HUES6 (cell line): ENCODE measurements around the gene ADGRA1.
A peak's percentile ranks its signal among the peaks of the same experiment; 100 is the strongest.

Source experiments
- H3K27ac ChIP-seq: 2 replicates; pipeline ENCODE4 v1.7.0; 2013; ENCODE audit warnings: low read depth, mild to moderate bottlenecking, low read length, inconsistent platforms
- H3K27me3 ChIP-seq: 2 replicates; pipeline ENCODE4 v1.6.1; 2013; ENCODE audit warnings: low read length; ENCODE audit not compliant: control insufficient read depth, insufficient read depth
- H3K36me3 ChIP-seq: 2 replicates; pipeline ENCODE4 v1.6.1; 2013; ENCODE audit warnings: low read length; ENCODE audit not compliant: control insufficient read depth, insufficient read depth
- H3K4me1 ChIP-seq: 2 replicates; pipeline ENCODE4 v1.6.1; 2013; ENCODE audit warnings: low read length; ENCODE audit not compliant: control insufficient read depth, insufficient read depth
- H3K4me3 ChIP-seq: 2 replicates; pipeline ENCODE4 v1.5.1; 2013; ENCODE audit warnings: low read depth, low read length
- H3K9ac ChIP-seq: one replicate; pipeline ENCODE4 v1.6.1; 2013; ENCODE audit warnings: mild to moderate bottlenecking, low read length
- H3K9me3 ChIP-seq: 2 replicates; pipeline ENCODE4 v1.6.1; 2013; ENCODE audit warnings: low read depth, low read length; ENCODE audit not compliant: control insufficient read depth, insufficient read depth

ADGRA1 gene

DNA sequence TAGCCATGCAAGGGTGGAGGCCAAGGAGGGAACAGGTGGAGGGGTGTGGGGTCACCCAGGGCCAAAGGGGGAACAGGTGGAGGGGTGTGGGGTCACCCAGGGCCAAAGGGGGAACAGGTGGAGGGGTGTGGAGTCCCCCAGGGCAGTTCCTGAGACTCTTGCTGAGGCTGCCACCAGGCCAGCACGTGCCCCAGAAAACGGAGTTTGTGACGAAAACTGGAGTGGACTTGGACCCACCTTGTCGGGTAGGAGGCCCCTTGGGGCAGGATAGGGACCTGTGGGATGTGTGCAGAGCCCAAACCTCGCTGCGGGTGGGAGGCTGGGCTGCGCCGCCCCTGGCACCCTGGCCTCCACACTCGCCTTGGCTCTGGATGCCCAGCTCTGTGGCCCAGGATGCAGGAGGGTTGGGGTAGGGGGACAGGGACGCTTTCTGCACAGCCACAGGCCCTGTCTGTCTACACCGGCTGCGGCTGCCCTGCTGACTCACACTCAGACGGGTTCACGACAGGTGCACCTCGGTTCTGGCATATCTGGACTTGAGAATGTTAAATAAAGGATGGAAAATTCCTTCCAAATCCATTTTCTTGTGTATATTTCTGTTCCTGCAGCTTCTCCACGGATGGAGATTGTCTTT is 562 bp upstream of the ADGRA1 start:
- Histone ChIP-seq H3K27ac (no peak overlapping the region), H3K4me1 (no peaks in the 10 kb centered on the region), H3K9me3 (no peaks in the 10 kb centered on the region), H3K4me3 (peak overlapping the region; percentile 55), H3K36me3 (no peaks in the 10 kb centered on the region), H3K27me3 (peaks cover 73% of the 10 kb centered on the region), H3K9ac (no peak overlapping the region)

DNA sequence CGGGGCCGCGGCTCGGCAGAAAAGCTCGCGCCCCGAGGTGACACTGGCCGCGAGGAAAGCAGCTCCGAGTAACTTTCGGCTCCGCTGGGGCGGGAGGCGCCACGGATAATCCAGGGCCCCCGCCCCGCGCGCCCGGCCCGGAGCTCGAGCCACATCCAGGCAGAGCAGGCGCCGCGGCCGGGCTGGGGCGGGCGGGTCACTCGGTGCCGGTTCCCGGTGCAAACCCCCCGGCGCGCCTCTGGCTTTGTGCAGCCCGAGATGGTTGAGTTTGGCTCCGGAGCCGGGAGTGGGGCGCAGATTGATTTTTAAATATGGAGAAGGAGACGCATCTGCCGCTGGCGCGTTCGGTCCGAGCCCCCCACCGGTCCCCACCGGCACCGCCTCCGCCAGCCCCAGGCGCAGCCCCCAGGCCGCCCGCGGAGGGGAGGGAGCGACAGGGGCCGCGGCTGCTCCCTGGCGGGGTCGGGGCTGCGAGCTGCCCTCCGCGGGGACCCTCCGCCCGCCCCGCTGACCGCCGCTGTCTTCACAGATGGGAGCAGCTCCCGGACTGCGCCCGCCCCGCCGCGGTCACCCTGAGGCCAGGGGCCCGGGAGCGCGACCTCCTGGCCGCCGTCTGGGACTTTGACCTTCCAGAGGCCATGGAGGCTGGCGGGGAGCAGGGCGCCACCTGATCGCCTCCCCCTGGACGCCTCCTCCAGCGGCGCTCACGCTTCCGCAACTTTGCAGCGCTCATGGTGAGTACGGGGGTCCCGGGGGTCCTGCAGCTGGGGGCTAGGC is 643 bp downstream of the ADGRA1 start:
- Histone ChIP-seq H3K27ac (no peak overlapping the region), H3K36me3 (no peaks in the 10 kb centered on the region), H3K9ac (no peak overlapping the region), H3K27me3 (peaks cover 85% of the 10 kb centered on the region), H3K9me3 (no peaks in the 10 kb centered on the region), H3K4me1 (no peaks in the 10 kb centered on the region), H3K4me3 (peak overlapping the region; percentile 55)

DNA sequence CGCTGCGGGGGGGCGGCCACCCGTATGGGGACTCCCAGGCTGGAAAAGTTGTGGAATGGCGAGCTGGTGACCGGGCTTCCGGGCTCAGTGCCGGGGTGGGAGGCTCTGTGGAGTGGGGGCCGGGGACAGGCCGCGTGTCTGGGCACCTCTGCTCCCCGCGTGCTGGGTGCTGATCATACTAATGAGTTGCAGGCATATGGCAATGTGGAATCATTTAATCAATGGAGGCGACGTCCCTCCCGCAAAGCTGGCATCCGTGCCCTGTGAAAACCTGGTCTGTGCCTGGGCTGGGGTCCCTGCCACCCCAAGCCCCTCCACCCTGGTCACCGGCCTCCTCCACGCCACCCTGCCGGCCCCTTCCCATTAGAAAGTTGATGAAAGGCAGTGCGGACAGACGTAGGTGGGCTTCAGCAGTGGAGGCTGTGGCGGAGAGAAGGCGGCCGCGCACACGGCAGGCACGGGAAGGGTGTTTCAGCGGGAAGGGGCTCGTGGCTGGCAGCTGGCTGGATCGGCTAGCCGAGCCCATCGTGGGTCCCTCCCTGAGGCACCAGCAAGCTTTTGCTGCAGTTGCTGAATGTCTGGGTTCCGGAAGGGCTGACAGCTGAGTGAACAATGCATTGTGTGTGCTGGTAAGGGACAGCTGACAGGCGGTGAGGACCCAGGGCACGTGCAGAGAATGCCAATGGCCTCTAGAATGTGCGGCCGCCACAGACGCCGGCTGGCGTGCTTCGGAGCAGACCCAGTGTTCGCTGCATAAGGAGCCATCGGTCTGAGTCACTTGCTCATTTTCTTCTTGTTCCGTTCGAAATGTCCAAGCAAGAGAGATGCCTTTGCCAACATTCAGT is 1.5 kb downstream of the ADGRA1 start:
- Histone ChIP-seq H3K9me3 (no peaks in the 10 kb centered on the region), H3K9ac (no peak overlapping the region), H3K4me1 (no peaks in the 10 kb centered on the region), H3K4me3 (peak overlapping the region; percentile 55), H3K36me3 (no peaks in the 10 kb centered on the region), H3K27me3 (peaks cover 91% of the 10 kb centered on the region), H3K27ac (no peak overlapping the region)

DNA sequence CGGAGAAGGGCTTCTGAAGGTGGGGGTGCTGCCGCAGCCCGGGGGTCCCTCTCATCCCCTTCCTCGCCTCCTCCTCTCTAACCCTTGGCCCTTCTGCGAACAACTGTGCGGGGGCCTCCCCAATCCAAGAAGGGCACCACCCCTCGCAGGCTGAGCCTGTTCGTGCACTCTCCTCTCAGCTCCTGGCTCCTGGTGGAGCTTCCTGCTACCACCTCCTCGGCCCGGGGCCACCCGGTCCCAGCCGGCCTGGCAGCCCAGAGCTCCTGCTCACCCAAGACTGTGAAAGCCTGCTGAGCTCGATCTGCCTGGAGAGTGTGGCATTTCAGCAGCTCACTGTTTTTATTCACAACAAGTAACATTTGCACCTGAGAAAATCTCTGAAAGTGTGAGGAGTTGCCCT is 2.4 kb downstream of the ADGRA1 start:
- H3K9ac ChIP-seq, result no peak overlapping the region
- H3K36me3 ChIP-seq, result no peaks in the 10 kb centered on the region
- H3K27ac ChIP-seq, result no peak overlapping the region
- H3K4me1 ChIP-seq, result no peaks in the 10 kb centered on the region
- peaks cover 96% of the 10 kb centered on the region for H3K27me3 ChIP-seq
- no peak overlapping the region for H3K4me3 ChIP-seq
- H3K9me3 ChIP-seq, result no peaks in the 10 kb centered on the region

DNA sequence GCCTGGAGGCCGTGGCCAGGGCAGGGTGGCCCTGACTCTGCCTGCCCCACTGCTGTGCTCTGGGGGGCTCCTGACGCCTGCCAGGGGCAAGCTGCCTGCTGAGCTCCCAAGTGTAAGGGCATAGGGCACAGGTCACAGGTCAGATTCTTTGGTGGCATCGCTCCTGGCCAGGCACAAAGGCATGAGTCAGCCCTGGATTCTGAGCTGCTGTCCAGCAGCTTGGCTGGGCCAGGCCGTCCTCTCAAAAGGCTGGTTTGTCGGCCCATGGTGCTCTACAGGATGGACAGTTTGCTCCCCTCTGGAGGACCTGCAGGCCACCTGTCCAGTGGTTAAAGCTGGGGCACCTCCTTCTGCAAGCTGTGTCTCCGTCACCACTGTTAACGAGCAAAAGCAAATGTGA is 2.9 kb downstream of the ADGRA1 start:
- H3K27me3 ChIP-seq, result peaks cover 92% of the 10 kb centered on the region
- H3K4me1 ChIP-seq, result no peaks in the 10 kb centered on the region
- H3K27ac ChIP-seq, result no peak overlapping the region
- H3K9me3 ChIP-seq, result no peaks in the 10 kb centered on the region
- no peak overlapping the region for H3K4me3 ChIP-seq
- H3K36me3 ChIP-seq, result no peaks in the 10 kb centered on the region
- H3K9ac ChIP-seq, result no peak overlapping the region

DNA sequence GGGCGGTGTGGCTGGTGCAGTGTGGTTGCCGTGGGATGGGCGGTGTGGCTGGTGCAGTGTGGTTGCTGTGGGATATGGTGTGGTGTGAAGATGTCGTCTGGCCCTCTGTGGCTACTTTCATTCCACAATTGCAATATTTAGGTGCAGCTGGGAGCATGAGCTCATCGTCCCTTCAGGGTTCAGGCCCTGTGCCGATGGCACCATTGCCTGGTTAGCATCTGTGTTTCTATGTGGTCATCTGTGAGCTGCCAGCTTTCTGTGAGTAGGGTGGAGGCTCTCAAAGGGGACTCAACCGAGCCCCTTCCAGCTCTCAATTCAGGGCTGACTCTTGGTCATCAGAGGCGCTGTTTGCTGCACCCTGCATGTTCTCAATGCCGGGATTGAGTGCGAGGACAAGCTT is 3.6 kb downstream of the ADGRA1 start:
- no peaks in the 10 kb centered on the region for H3K4me1 ChIP-seq
- no peak overlapping the region for H3K27ac ChIP-seq
- H3K36me3 ChIP-seq, result no peaks in the 10 kb centered on the region
- no peak overlapping the region for H3K4me3 ChIP-seq
- H3K9me3 ChIP-seq, result no peaks in the 10 kb centered on the region
- H3K9ac ChIP-seq, result no peak overlapping the region
- H3K27me3 ChIP-seq, result peaks cover 85% of the 10 kb centered on the region

DNA sequence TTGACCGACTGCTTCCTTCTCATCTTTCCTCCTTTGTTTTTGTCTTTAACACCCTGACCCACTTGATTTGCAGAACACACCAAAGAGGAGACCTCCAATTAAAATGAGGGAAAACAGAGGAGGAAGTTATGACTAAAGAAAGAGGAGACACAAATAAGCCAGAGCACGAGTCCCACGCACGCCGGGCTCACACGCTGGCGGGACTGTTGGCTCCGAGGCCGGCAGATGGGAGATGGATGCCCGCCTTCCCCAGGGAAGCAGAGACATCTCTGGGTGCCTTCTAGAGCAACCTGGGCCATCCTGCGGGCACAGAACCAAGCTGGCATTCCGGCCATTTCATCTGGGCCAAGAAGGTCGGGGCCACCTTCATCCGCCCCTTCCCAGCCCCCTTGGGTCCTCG is 5.6 kb downstream of the ADGRA1 start:
- no peak overlapping the region for H3K27ac ChIP-seq
- no peaks in the 10 kb centered on the region for H3K36me3 ChIP-seq
- no peaks in the 10 kb centered on the region for H3K9me3 ChIP-seq
- no peaks in the 10 kb centered on the region for H3K4me1 ChIP-seq
- no peak overlapping the region for H3K9ac ChIP-seq
- peaks cover 73% of the 10 kb centered on the region for H3K27me3 ChIP-seq
- no peak overlapping the region for H3K4me3 ChIP-seq

DNA sequence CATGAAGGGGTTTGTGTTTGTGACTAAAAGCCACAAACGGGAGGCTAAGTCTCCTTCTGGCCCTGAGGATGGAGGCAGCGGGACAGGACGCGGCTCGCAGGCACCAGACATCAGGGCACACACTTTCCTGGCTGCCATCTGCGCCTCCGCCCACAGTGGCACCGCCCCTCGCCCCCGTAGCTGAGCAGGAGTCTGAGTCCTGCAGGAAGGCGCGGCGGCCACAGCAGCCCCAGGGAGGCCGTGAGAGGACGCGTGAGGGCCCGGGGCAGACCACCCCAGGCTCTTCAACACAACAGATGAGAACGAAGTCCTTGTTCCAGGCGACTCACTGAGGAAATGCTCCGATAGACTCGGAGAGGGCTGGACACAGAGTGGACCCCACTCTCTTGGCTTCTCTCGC is 6.6 kb downstream of the ADGRA1 start:
- no peak overlapping the region for H3K4me3 ChIP-seq
- H3K9ac ChIP-seq, result no peak overlapping the region
- H3K4me1 ChIP-seq, result no peaks in the 10 kb centered on the region
- H3K36me3 ChIP-seq, result no peaks in the 10 kb centered on the region
- no peak overlapping the region for H3K27ac ChIP-seq
- peaks cover 63% of the 10 kb centered on the region for H3K27me3 ChIP-seq
- no peaks in the 10 kb centered on the region for H3K9me3 ChIP-seq

DNA sequence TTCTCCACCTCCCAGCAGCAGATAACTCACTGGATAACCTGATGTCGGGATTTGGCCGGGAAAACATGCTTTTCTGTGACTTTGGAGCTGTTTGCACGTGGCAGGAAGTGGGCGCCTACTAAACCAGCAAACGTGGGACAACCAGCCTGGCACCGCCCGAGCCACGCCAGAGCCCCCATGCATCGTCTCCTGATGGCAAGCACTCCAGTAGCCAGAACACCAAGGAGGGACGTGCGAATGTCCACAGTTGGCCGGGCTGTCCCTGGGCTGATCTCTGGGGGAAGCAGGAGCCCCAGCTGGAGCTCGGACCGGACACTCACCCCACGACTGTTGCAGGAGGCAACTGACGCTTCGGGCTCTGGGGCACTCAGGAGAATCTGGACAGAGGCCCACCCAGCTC is 7.1 kb downstream of the ADGRA1 start:
- Histone ChIP-seq H3K9me3 (no peaks in the 10 kb centered on the region), H3K27me3 (peaks cover 57% of the 10 kb centered on the region), H3K27ac (no peak overlapping the region), H3K4me1 (no peaks in the 10 kb centered on the region), H3K9ac (no peak overlapping the region), H3K4me3 (no peak overlapping the region), H3K36me3 (no peaks in the 10 kb centered on the region)

DNA sequence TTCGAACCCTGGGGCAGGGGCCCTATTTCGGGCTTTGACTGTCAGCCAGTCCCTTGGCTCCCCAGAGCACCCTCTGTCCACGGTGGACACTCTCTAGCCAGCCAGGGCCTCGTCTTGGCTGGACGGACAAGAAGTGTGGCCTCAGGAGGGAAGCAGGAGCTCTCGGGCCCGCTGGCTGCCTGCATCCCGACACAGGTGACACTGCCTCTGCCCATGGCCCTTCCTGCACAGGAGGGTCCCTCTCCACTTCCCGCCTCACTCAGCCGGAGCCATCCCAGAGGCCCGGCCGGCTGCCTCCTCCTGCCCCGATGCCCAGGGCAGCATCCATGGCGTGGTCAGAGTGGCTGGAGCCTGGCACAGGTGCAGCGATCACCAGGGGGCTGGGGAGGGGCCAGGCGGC is 7.9 kb downstream of the ADGRA1 start:
- no peaks in the 10 kb centered on the region for H3K36me3 ChIP-seq
- peaks cover 2% of the 10 kb centered on the region for H3K4me1 ChIP-seq
- no peak overlapping the region for H3K4me3 ChIP-seq
- no peak overlapping the region for H3K9ac ChIP-seq
- peaks cover 50% of the 10 kb centered on the region for H3K27me3 ChIP-seq
- H3K9me3 ChIP-seq, result no peaks in the 10 kb centered on the region
- H3K27ac ChIP-seq, result no peak overlapping the region
